Measurements from ENCODE around the gene STAB1. TPM values are rescaled to one million over a fixed set of nuclear protein-coding genes. Genes with fewer than 3 reads are reported as not detected.

STAB1 gene
- total RNA-seq, 1 donor from 2014 or later, result 0.42 TPM

DNA sequence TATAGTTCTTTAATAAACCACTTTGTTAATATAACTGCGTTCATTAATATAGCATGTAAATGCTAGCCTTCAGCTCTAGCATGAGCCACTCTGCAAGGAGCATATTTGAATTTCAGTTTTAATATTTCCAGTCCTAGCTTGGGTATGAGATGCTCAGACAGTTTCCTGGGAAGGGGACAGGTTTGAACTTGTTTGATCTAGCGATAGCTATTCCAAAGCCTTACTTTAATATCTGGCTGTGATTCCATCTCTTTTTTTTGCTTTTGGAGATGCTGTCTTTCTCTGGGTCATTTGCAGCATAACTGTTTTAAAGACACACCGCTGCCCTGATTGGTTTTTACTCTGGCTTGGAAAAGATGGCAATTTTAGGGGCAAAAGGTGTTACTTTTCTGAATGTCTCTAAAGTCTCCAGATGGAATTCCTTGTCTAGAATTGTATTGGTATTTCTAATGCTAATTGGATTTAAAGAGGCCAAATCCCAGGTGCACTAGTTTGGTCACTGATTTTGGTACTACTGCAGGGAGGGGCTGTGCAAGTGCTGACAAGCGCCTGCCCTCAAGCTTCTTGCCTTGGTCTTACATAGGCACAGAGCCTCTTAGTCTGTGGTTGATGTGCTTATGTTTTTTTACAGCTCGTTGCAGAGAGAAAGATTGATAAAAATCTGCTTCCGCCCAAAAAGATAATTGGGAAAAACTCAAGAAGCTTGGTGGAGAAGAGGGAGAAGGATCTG lies 36.9 kb upstream of the STAB1 start:
- DNase-seq (ENCODE audit: low read depth), result no peak
- H3K36me3 ChIP-seq (ENCODE audit: control insufficient read depth, insufficient read depth, low read length), result no peaks in the 10 kb centered on the region
- no peak overlapping the region for H3K4me3 ChIP-seq (ENCODE audit: low read depth, low read length)
- H3K27me3 ChIP-seq (ENCODE audit: control insufficient read depth, insufficient read depth, low read length), result no peaks in the 10 kb centered on the region
- TF ChIP-seq, protein P1, sequence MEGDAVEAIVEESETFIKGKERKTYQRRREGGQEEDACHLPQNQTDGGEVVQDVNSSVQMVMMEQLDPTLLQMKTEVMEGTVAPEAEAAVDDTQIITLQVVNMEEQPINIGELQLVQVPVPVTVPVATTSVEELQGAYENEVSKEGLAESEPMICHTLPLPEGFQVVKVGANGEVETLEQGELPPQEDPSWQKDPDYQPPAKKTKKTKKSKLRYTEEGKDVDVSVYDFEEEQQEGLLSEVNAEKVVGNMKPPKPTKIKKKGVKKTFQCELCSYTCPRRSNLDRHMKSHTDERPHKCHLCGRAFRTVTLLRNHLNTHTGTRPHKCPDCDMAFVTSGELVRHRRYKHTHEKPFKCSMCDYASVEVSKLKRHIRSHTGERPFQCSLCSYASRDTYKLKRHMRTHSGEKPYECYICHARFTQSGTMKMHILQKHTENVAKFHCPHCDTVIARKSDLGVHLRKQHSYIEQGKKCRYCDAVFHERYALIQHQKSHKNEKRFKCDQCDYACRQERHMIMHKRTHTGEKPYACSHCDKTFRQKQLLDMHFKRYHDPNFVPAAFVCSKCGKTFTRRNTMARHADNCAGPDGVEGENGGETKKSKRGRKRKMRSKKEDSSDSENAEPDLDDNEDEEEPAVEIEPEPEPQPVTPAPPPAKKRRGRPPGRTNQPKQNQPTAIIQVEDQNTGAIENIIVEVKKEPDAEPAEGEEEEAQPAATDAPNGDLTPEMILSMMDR (IDR thresholded peaks at IDR 0.05; ENCODE audit: insufficient read depth, low read length, poor library complexity, severe bottlenecking), result no peak

DNA sequence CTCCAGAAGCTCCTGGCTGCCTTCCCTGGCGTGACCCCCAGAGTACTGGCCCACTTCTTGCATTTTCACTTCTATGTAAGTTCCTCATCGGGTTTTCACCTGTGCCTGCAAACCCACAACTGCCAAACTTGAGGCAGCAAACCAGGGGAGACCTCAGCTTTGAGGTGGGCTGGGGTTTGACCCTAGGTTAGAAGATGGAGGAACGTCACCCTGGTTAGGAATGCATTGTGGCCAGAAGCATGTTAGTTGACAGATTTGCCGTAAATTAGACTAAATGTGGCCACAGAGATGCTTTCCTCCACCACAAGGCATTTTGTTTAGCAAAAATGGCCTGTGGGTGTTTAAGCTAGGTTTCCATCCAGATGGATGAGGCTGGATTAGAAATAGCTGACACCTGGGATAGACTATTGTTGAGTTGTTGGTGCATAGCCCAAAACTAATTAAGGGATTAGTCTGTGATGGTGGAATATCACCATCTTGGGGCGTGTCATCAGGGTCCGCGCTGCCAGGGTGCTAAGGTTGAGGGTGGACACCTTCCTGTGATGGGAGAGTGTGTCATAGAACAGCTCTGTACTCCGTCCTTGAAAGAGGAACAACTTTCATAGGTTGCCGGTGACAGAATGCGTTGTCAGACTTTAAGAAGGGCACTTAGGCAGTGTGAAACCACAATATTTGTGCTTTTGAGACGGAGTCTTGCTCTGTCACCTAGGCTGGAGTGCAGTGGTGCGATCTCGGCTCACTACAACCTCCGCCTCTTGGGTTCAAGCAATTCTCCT lies 36.2 kb upstream of the STAB1 start:
- Histone ChIP-seq H3K36me3 (ENCODE audit: control insufficient read depth, insufficient read depth, low read length) (no peaks in the 10 kb centered on the region), H3K27me3 (ENCODE audit: control insufficient read depth, insufficient read depth, low read length) (no peaks in the 10 kb centered on the region), H3K4me3 (ENCODE audit: low read depth, low read length) (no peak overlapping the region)
- no peak for DNase-seq (ENCODE audit: low read depth)
- TF ChIP-seq, protein P1 (IDR thresholded peaks at IDR 0.05; ENCODE audit: insufficient read depth, low read length, poor library complexity, severe bottlenecking), result no peak

DNA sequence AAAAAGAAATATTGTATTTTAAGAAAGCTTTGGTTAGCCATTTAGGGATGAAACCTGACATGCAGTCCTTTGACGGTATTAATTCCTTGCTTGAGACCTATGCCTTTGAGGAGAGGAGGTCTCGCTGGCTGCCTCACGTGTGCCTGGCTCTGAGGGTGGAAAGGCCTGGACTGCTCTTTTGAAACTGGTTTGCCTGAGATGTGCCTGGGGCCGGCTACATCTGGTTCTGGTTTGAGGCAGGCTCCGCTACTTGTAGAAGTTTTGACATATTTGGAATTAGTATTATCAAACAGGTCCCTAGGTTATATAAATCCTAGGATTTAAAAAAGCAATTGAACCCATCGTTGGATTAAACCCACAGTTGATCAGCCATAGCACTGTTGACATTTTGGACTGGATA lies 33.3 kb upstream of the STAB1 start:
- TF ChIP-seq, protein P1 (IDR thresholded peaks at IDR 0.05; ENCODE audit: insufficient read depth, low read length, poor library complexity, severe bottlenecking), result no peak
- H3K27me3 ChIP-seq (ENCODE audit: control insufficient read depth, insufficient read depth, low read length), result no peaks in the 10 kb centered on the region
- H3K4me3 ChIP-seq (ENCODE audit: low read depth, low read length), result no peak overlapping the region
- no peak for DNase-seq (ENCODE audit: low read depth)
- peaks cover 2% of the 10 kb centered on the region for H3K36me3 ChIP-seq (ENCODE audit: control insufficient read depth, insufficient read depth, low read length)

DNA sequence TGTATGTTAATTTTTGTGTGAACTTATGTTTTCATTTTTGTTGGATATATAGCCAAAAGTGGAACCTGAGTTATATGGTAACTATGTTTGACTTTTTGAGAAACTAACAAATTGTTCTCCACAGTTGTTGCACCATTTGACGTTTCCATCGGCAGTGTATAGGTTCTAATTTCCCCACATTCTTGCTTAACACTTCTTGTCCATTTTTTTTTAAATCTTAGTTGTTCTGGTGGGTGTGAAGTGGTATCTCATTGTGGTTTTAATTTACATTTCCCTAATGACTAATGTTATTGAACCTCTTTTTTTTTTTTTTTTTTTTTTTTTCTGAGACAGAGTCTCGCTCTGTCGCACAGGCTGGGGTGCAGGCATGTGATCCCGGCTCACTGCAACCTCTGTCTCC lies 31.7 kb upstream of the STAB1 start:
- no peak overlapping the region for H3K4me3 ChIP-seq (ENCODE audit: low read depth, low read length)
- H3K36me3 ChIP-seq (ENCODE audit: control insufficient read depth, insufficient read depth, low read length), result peaks cover 2% of the 10 kb centered on the region
- no peaks in the 10 kb centered on the region for H3K27me3 ChIP-seq (ENCODE audit: control insufficient read depth, insufficient read depth, low read length)
- TF ChIP-seq, protein P1 (IDR thresholded peaks at IDR 0.05; ENCODE audit: insufficient read depth, low read length, poor library complexity, severe bottlenecking), result no peak
- DNase-seq (ENCODE audit: low read depth), result no peak

DNA sequence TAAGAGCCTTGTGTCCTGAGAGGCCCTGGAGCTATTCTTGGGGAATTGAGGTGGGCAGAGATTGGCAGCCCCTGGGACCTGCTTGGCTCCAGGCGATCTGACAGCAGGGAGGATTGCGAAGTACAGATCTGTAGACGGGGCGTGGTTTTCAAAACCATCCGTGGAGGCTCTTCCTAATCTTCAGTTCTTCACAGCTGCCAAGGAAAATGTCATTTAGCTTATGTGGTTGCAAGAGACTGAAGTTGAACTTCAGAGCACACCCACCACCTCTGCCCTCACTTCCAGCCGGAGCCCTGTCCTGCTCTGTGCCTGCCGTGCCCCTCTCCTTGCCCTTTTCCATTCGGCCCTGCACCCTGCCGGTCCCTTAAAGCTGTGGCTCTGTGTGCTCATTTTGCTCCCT lies 26.8 kb upstream of the STAB1 start:
- no peak for DNase-seq (ENCODE audit: low read depth)
- Histone ChIP-seq H3K36me3 (ENCODE audit: control insufficient read depth, insufficient read depth, low read length) (peaks cover 10% of the 10 kb centered on the region), H3K27me3 (ENCODE audit: control insufficient read depth, insufficient read depth, low read length) (no peaks in the 10 kb centered on the region), H3K4me3 (ENCODE audit: low read depth, low read length) (no peak overlapping the region)
- TF ChIP-seq, protein P1 (IDR thresholded peaks at IDR 0.05; ENCODE audit: insufficient read depth, low read length, poor library complexity, severe bottlenecking), result no peak
